ENCODE data around the gene PIK3R3. TPM values are rescaled to one million over a fixed set of nuclear protein-coding genes. Genes with fewer than 3 reads are reported as not detected.

Gene PIK3R3
- total RNA-seq, 4 donors from 2014 or later = 3.0 to 7.6 (median 6.2) TPM

DNA sequence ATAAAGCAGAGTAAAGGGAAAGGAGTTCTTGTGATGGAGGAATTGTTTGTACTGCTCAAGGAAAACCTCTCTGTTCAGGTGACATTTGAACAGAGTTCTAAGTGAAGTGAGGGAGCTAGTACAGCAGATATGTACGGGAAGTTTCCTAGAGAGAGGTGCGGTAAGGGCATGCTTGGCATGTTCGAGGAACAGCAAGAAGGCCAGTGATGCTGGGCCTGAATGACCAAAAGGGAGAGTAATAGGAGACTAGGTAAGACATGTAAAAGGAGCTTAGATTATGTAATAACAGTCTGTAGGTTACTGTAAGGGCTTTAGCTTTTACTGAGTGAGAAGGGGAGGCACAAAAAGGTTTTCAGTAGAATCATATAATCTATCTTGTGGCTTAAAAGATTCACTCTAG, 63.9 kb downstream of the PIK3R3 start:
- WGBS, 2 donors = 86 to 91% methylated on average over 3 of the region's 3 CpGs
- H3K4me3 ChIP-seq = no peak overlapping the region
- DNase-seq = no peak
- H3K4me1 ChIP-seq = no peaks in the 10 kb centered on the region
- H3K27me3 ChIP-seq = no peaks in the 10 kb centered on the region
- intact Hi-C loops (cut with DNase I) = no loop called here
- H3K36me3 ChIP-seq = no peaks in the 10 kb centered on the region
- no peak for TF ChIP-seq POLR2A (IDR thresholded peaks at IDR 0.05)
- TF ChIP-seq, protein P1, sequence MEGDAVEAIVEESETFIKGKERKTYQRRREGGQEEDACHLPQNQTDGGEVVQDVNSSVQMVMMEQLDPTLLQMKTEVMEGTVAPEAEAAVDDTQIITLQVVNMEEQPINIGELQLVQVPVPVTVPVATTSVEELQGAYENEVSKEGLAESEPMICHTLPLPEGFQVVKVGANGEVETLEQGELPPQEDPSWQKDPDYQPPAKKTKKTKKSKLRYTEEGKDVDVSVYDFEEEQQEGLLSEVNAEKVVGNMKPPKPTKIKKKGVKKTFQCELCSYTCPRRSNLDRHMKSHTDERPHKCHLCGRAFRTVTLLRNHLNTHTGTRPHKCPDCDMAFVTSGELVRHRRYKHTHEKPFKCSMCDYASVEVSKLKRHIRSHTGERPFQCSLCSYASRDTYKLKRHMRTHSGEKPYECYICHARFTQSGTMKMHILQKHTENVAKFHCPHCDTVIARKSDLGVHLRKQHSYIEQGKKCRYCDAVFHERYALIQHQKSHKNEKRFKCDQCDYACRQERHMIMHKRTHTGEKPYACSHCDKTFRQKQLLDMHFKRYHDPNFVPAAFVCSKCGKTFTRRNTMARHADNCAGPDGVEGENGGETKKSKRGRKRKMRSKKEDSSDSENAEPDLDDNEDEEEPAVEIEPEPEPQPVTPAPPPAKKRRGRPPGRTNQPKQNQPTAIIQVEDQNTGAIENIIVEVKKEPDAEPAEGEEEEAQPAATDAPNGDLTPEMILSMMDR (IDR thresholded peaks at IDR 0.05) = no peak
- H3K9me3 ChIP-seq = no peaks in the 10 kb centered on the region
- H3K27ac ChIP-seq = no peak overlapping the region

DNA sequence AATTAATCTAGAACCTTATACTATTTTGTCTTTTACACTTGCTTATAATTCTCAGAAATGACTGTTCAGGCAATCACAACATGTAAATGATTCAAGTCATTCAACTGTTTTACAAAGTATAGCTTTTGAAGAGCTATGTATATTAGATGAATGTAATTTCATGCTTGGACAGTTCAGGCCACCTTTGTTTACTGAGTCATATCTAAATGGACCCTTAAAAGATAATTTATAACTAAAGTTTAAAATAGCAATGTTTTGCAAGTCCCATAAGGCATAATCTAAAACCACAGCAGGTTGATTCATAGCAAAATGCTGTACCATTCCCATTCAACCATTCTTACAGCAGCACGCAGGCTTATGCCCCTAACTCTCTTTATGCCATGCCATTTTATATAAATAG, 64.8 kb downstream of the PIK3R3 start:
- no peaks in the 10 kb centered on the region for H3K27me3 ChIP-seq
- no peak overlapping the region for H3K27ac ChIP-seq
- H3K36me3 ChIP-seq = no peaks in the 10 kb centered on the region
- H3K4me1 ChIP-seq = no peaks in the 10 kb centered on the region
- no peaks in the 10 kb centered on the region for H3K9me3 ChIP-seq
- H3K4me3 ChIP-seq = no peak overlapping the region
- no peak for DNase-seq
- TF ChIP-seq, protein P1 (IDR thresholded peaks at IDR 0.05) = no peak
- TF ChIP-seq POLR2A (IDR thresholded peaks at IDR 0.05) = no peak
- intact Hi-C loops (cut with DNase I) = no loop called here
- 96 to 100% methylated on average over 1 of the region's 1 CpG for WGBS, 2 donors

DNA sequence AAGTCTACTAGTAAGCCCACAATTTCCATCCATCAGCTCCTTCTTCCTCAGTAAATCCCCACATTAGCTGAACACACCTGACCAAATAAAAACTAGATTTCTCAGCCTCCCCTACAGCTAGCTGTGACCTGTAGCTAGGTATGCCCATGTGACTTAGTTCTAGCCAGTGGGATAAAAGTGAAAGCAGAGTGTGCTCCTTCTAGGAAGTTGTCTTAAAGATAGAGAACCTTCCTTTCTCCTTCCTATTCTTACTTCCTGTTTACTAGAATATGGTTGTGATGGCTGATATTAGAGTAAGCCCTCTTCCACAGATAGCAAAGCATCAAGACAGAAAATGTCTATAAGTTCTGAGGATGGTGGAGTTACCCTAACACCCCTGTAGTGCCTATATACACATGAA, 67.0 kb downstream of the PIK3R3 start:
- TF ChIP-seq, protein P1 (IDR thresholded peaks at IDR 0.05) = no peak
- TF ChIP-seq POLR2A (IDR thresholded peaks at IDR 0.05) = no peak
- Histone ChIP-seq H3K9me3 (no peaks in the 10 kb centered on the region), H3K36me3 (peaks cover 0 to 7% (median 0%) of the 10 kb centered on the region in 3 donors), H3K27me3 (no peaks in the 10 kb centered on the region), H3K4me3 (no peak overlapping the region), H3K27ac (no peak overlapping the region), H3K4me1 (no peaks in the 10 kb centered on the region)
- intact Hi-C loops (cut with DNase I) = no loop called here
- no peak for DNase-seq

DNA sequence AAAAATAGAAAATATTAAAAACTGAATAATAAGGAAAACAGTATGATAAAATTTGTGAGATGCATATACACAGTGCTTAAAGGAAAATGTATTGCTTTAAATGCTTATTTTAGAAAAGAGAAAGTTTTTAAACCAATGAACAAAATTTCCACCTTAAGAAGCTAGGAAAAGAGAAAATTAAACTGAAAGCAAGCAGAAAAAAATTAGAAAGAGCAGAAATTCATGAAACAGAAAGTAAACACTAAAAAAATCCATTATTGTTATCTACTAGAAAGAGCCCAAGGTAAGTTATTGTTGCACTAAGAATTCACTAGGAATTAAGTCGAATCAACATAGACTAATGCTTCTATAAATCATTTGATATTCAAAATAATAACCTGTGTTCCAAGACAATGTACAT, 67.7 kb downstream of the PIK3R3 start:
- Histone ChIP-seq H3K4me1 (no peaks in the 10 kb centered on the region), H3K4me3 (no peak overlapping the region), H3K27ac (no peak overlapping the region), H3K27me3 (no peaks in the 10 kb centered on the region), H3K36me3 (peaks cover 0 to 7% (median 0%) of the 10 kb centered on the region in 3 donors), H3K9me3 (no peaks in the 10 kb centered on the region)
- DNase-seq = no peak
- intact Hi-C loops (cut with DNase I) = no loop called here
- TF ChIP-seq POLR2A (IDR thresholded peaks at IDR 0.05) = no peak
- TF ChIP-seq, protein P1 (IDR thresholded peaks at IDR 0.05) = no peak
- 66 to 71% methylated on average over 1 of the region's 1 CpG for WGBS, 2 donors

DNA sequence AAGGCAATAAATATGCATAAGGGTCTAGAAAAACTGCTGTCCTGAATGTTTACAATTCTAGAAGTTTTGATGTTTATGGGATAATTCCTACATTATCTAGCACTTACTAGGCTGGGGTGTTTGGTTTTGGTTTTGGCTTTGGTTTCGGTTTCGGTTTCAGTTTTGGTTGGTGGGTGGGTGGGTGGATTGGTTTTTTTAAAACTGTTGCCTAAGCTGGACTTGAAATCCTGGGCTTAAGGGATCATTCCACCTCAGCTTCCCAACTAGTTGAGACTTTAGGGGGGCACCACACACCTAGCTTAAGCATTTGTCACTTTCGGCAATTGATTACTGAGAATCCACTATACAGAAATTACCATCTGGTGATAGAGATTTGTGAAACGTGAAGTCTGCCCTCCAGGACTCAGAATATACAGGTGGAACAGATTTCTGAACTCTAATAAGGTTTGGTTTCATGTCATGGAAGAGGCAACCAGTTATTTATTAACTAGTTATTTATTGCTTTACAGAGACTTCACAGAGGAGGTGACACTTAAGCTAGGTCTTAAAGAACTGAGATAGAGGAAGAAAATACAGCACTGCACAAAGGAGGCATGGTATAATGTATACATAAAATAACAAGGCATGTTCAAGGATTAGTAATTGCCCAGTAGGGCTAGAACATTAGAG, 69.6 kb downstream of the PIK3R3 start:
- H3K4me1 ChIP-seq = no peaks in the 10 kb centered on the region
- no peak for DNase-seq
- intact Hi-C loops (cut with DNase I) = no loop called here
- H3K27ac ChIP-seq = no peak overlapping the region
- no peak overlapping the region for H3K4me3 ChIP-seq
- 65 to 84% methylated on average over 4 of the region's 4 CpGs for WGBS, 2 donors
- no peaks in the 10 kb centered on the region for H3K9me3 ChIP-seq
- peaks cover 0 to 14% (median 0%) of the 10 kb centered on the region in 3 donors for H3K36me3 ChIP-seq
- no peaks in the 10 kb centered on the region for H3K27me3 ChIP-seq
- TF ChIP-seq, protein P1 (IDR thresholded peaks at IDR 0.05) = no peak
- no peak for TF ChIP-seq POLR2A (IDR thresholded peaks at IDR 0.05)
